ENCODE results near the gene CLTC.

The CLTC gene

GRCh38 chr17:59730268-59730834 lies 110.7 kb downstream of the CLTC start:
- no peak for DNase-seq

DNA sequence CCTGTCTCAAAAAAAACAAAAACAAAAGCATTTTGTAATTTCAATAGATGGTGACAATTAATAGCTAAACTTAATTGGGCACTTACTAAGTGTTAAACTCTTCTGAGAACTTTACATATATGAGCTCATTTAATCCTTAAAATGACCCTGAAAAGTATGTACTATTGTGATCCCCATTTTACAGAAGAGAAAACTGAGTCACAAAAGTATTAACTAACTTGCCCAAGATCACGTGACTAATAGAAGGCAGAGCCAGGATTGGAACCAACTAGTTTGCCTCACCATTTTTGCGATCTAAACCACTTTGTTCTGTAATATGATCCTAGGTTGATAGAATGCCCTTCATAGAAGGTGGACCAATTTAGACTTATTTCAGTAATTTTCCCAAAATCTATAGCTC lies 114.0 kb downstream of the CLTC start:
- DNase-seq, result no peak

DNA sequence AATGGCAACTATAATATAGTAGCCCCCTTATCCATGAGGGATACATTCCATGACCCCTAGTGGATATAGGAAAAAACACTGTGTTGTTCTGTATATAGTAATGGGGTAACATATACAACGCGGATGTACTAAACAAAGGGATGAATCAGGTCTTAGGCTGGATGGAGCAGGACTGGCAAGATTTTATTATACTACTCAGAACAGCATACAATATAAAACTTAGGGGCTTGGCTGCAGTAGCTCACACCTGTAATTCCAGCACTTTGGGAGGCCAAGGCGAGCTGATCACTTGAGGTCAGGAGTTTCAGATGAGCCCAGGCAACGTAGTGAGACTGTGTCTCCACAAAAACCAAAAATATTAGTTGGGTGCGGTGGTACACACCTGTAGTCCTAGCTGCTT lies 114.5 kb downstream of the CLTC start:
- no peak for DNase-seq

DNA sequence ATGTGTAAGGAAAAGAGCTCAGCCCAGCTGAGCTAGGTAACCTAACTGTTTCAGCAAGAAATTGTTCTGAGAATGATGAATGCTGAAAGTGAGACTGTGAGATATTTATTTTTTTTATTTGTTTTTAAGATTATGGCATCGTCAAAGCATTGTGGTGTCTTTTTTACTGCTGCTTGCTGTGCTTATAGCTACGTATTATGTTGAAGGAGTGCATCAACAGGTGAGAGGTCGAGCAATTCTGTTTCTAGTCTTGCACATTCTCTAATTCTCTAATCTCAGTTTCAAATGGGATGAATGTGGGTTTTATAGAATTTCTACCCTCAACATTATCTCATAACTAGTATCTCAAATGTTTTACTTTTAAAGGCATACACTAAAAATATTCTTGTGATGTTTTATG lies 117.6 kb downstream of the CLTC start:
- DNase-seq, result no peak

DNA sequence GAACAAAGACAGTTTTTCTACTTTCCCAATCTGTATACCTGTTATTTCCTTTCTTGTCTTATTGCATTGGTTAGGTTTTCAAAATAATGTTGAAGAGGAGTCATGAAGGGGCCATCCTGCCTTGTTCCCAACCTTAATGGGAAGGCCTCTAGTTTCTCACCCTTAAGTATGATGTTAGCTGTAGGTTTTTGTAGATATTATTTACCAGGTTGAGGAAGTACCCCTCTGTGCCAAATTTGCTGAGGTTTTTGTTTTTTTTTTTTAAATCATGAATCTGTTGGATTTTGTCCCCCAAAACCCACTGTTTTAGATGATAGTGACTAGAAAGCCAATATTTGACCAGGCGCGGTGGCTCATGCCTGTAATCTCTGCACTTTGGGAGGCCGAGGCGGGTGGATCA lies 124.1 kb downstream of the CLTC start:
- DNase-seq, result no peak

- no peak for DNase-seq
Observed at GRCh38 chr17:59745040-59745439, 125.3 kb downstream of the CLTC start.

All from NCI-H1092 treated with DMSO at 0.1 percent for 48 hours (cell line).